HCT116 (cell line): Measurements from ENCODE around the gene NENF.

Experiments used
- EZH2 ChIP-seq: fragments of 200-600 bp; sonication (generic); IDR thresholded peaks from 2 replicates; pipeline ENCODE4 v1.6.1; 2017; ENCODE audit warnings: antibody characterized with exemption, mixed run types
- JUND ChIP-seq: IDR thresholded peaks from 2 replicates; pipeline ENCODE4 v1.6.1; 2012
- POLR2A ChIP-seq: IDR thresholded peaks from 2 replicates; pipeline ENCODE4 v1.7.0; 2011; ENCODE audit warnings: borderline replicate concordance; ENCODE audit not compliant: insufficient read depth, insufficient read length; ENCODE audit errors: extremely low read depth
- POLR2AphosphoS5 ChIP-seq: IDR thresholded peaks from 2 replicates; pipeline ENCODE4 v1.6.1; 2011; ENCODE audit warnings: mild to moderate bottlenecking, low read depth, low read length, moderate library complexity
- RAD21 ChIP-seq: IDR thresholded peaks from 2 replicates; pipeline ENCODE4 v1.6.1; 2012; ENCODE audit warnings: low read depth, mild to moderate bottlenecking
- SRF ChIP-seq: IDR thresholded peaks from 2 replicates; pipeline ENCODE4 v1.6.1; 2012; ENCODE audit warnings: low read depth
- TCF7L2 ChIP-seq: IDR thresholded peaks from 2 replicates; pipeline ENCODE4 v1.7.0; 2011; ENCODE audit warnings: borderline replicate concordance, inconsistent platforms; ENCODE audit not compliant: insufficient read depth, insufficient read length; ENCODE audit errors: extremely low read depth
- TF ChIP-seq, protein P1 (sequence below), 3 experiments: fragments of 200-600 bp in 1 of 3; sonication (generic) in 1 of 3; IDR thresholded peaks in 2 of 3; conservative IDR thresholded peaks in 1 of 3; 2 replicates each; pipeline ENCODE4 v1.5.1; 2012 to 2017; ENCODE audit warnings: low read depth in 2 of 3, low read length in 2 of 3, antibody characterized with exemption in 1 of 3, borderline replicate concordance in 1 of 3, control low read depth in 1 of 3, mild to moderate bottlenecking in 1 of 3, mixed read lengths in 1 of 3, mixed run types in 1 of 3, moderate library complexity in 1 of 3; ENCODE audit not compliant: insufficient read depth in 1 of 3
- TF ChIP-seq, protein P2 (sequence below): IDR thresholded peaks from 2 replicates; pipeline ENCODE4 v1.6.1; 2012; ENCODE audit warnings: low read depth

DNA sequence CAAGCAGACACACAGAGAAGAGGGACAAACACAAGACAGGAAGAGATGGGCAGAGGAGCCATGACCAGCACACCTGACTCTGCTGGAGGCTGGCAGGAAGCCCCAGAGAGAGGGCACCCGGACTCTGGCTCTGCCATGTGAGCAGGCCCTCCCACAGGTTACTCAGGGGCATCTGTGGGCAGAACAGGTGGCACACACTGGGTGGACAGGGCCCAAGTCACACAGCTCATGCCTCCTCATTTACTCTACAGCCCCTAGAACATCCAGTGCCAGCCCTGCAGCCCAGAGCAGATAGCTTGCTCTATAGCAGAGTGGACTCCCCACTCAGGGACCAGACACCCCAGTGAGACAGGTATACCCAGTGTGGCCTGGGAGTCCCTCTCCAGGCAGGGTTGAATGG lies 46.7 kb upstream of the NENF start:
- TF ChIP-seq, protein P1, sequence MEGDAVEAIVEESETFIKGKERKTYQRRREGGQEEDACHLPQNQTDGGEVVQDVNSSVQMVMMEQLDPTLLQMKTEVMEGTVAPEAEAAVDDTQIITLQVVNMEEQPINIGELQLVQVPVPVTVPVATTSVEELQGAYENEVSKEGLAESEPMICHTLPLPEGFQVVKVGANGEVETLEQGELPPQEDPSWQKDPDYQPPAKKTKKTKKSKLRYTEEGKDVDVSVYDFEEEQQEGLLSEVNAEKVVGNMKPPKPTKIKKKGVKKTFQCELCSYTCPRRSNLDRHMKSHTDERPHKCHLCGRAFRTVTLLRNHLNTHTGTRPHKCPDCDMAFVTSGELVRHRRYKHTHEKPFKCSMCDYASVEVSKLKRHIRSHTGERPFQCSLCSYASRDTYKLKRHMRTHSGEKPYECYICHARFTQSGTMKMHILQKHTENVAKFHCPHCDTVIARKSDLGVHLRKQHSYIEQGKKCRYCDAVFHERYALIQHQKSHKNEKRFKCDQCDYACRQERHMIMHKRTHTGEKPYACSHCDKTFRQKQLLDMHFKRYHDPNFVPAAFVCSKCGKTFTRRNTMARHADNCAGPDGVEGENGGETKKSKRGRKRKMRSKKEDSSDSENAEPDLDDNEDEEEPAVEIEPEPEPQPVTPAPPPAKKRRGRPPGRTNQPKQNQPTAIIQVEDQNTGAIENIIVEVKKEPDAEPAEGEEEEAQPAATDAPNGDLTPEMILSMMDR (IDR thresholded peaks at IDR 0.05 in 2 of 3, conservative IDR thresholded peaks at IDR 0.05 in 1 of 3; ENCODE audit: borderline replicate concordance in 1 of 3, insufficient read depth in 1 of 3, low read depth in 2 of 3, low read length in 2 of 3), result no peak
- TF ChIP-seq, protein P2, sequence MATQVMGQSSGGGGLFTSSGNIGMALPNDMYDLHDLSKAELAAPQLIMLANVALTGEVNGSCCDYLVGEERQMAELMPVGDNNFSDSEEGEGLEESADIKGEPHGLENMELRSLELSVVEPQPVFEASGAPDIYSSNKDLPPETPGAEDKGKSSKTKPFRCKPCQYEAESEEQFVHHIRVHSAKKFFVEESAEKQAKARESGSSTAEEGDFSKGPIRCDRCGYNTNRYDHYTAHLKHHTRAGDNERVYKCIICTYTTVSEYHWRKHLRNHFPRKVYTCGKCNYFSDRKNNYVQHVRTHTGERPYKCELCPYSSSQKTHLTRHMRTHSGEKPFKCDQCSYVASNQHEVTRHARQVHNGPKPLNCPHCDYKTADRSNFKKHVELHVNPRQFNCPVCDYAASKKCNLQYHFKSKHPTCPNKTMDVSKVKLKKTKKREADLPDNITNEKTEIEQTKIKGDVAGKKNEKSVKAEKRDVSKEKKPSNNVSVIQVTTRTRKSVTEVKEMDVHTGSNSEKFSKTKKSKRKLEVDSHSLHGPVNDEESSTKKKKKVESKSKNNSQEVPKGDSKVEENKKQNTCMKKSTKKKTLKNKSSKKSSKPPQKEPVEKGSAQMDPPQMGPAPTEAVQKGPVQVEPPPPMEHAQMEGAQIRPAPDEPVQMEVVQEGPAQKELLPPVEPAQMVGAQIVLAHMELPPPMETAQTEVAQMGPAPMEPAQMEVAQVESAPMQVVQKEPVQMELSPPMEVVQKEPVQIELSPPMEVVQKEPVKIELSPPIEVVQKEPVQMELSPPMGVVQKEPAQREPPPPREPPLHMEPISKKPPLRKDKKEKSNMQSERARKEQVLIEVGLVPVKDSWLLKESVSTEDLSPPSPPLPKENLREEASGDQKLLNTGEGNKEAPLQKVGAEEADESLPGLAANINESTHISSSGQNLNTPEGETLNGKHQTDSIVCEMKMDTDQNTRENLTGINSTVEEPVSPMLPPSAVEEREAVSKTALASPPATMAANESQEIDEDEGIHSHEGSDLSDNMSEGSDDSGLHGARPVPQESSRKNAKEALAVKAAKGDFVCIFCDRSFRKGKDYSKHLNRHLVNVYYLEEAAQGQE, result no peak
- TF ChIP-seq JUND (no peak), POLR2A (no peak), POLR2AphosphoS5 (no peak), EZH2 (no peak), SRF (no peak), TCF7L2 (no peak), RAD21 (no peak)
